SJSA1 (cell line): ENCODE results near the gene SLC35F4. TPM values are rescaled to one million over a fixed set of nuclear protein-coding genes. Genes with fewer than 3 reads are reported as not detected.
"Not testable (repeated sequence)": the region's sequence is repeated elsewhere in the genome, so short reads cannot be mapped to it uniquely, and the experiment has no call there.

Experiments
- DNase-seq, 2 experiments: peaks; one replicate each; pipeline ENCODE4 v3.0.0-alpha.2; 2015 to 2020; ENCODE audit warnings: low spot score in 2 of 2, low read depth in 1 of 2
- H3K27ac ChIP-seq: fragments of 250-450 bp; sonication (Bioruptor Pico); 2 replicates; pipeline ENCODE4 v1.5.1; 2020; ENCODE audit warnings: mild to moderate bottlenecking, moderate library complexity
- H3K27me3 ChIP-seq: fragments of 250-450 bp; sonication (Bioruptor Pico); replicated peaks from 2 replicates; pipeline ENCODE4 v1.5.1; 2020; ENCODE audit warnings: mild to moderate bottlenecking, moderate library complexity
- H3K36me3 ChIP-seq: fragments of 250-450 bp; sonication (Bioruptor Pico); 2 replicates; pipeline ENCODE4 v1.5.1; 2020; ENCODE audit warnings: mild to moderate bottlenecking
- H3K4me1 ChIP-seq: fragments of 250-450 bp; sonication (Bioruptor Pico); replicated peaks from 2 replicates; pipeline ENCODE4 v1.6.1; 2021; ENCODE audit warnings: mild to moderate bottlenecking
- H3K4me3 ChIP-seq: fragments of 250-450 bp; sonication (Bioruptor Pico); 2 replicates; pipeline ENCODE4 v1.5.1; 2020; ENCODE audit warnings: mild to moderate bottlenecking
- H3K9me3 ChIP-seq: fragments of 250-450 bp; sonication (Bioruptor Pico); replicated peaks from 2 replicates; pipeline ENCODE4 v1.5.1; 2020; ENCODE audit warnings: mild to moderate bottlenecking
- total RNA-seq: library from RNA; depleted of rRNA; stranded (reverse); fragments of >200 nt; shearing (Covaris generic); gene quantifications from 2 replicates; pipeline ENCODE4 v1.2.3, GENCODE V29; 2014

SLC35F4 gene
- total RNA-seq, 1 experiment from 2014 or later = not detected

DNA sequence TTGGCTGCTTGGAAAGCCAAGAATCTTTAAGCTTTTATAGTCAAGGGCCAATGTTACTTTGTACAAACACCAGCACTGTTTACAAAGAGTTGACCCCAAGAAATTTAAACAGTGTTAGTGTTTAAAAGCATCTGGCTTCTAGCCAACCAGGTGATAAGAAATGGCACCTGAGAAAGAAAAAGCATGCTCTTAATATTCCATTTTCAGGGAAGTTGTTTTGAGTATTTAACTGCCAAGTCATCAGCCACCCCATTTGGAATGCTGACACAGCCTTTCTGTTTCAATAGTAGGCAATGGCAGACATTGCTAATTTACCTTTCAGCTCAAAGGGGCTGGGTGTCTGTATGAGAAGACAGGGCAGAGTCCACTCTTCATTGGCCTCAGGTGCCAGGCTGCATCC lies 3.7 kb upstream of the SLC35F4 start:
- Histone ChIP-seq H3K4me1 (no peaks in the 10 kb centered on the region), H3K9me3 (no peaks in the 10 kb centered on the region; the same call in 1 of the 2 replicates), H3K27me3 (peaks cover 13% of the 10 kb centered on the region), H3K4me3 (no peak overlapping the region), H3K27ac (no peak overlapping the region), H3K36me3 (no peaks in the 10 kb centered on the region)
- DNase-seq = no peak

DNA sequence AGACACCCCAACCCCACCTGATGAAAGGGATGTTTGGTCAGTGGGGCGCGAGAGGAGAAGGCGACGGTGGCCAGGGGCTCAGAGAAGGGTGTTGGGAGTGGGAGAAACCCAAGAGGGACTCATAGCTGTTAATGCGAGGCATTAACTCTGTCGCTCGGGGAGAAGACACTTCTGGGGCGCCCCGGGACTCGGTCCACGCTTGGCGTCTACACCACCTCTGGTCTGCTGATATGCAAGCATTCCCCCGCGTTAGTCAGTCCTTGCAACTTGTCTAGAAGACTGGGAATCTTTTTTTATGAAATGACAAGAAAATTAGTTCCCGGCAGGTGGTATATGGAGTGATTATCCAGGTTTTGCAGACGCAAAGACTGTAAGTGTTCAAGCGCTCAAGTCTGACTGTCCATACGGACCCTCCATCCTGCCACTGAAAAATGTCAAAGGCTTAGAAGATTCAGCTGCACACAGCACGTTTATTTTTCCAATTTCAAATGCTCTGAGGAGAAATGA lies 360 bp upstream of the SLC35F4 start:
- Histone ChIP-seq H3K27ac (no peak overlapping the region), H3K9me3 (no peaks in the 10 kb centered on the region; the same call in 1 of the 2 replicates), H3K4me3 (no peak overlapping the region), H3K36me3 (no peaks in the 10 kb centered on the region), H3K4me1 (no peaks in the 10 kb centered on the region), H3K27me3 (peaks cover 21% of the 10 kb centered on the region)
- no peak for DNase-seq

DNA sequence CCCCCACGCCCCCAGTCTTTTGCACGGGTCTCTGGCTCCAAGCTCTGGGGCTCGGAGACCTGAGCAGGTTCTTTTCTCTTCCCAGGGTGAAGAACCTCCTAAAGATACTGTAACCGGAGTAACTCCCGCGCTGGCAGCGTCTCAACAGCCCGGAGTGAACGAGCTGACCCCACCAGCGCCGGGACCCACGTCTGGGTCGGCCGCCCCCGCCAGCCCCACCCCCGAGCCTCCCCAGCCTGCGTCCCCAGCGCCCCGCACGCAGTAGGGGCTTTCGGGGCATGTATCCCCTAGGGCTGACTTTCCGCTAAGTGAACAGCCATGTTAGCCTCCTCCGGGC lies 858 bp downstream of the SLC35F4 start:
- H3K27ac ChIP-seq = no peak overlapping the region
- DNase-seq = no peak
- H3K4me3 ChIP-seq = no peak overlapping the region
- H3K27me3 ChIP-seq = peaks cover 21% of the 10 kb centered on the region
- H3K36me3 ChIP-seq = no peaks in the 10 kb centered on the region
- H3K9me3 ChIP-seq = no peaks in the 10 kb centered on the region; the same call in 1 of the 2 replicates
- H3K4me1 ChIP-seq = no peaks in the 10 kb centered on the region

DNA sequence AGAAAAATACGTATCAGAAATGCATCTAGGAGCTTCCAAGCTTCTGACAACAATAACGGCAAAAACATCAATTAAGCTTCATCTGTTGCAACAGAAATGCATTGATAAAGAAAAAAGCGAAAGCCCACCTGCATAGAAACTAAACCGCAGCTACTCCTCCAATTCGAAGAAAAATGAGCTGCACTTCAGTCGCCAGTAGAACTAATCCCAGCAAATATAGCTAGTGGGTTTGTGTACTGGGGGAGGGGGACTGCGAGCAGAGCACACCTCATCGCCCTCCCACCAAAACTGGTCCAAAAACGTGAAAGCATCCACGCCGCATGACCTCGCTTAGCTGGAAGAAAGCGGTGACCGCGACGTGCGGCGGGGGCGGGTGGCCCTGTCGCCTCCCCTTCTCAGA lies 1.2 kb downstream of the SLC35F4 start:
- Histone ChIP-seq H3K27me3 (peaks cover 21% of the 10 kb centered on the region), H3K36me3 (no peaks in the 10 kb centered on the region), H3K4me1 (no peaks in the 10 kb centered on the region), H3K4me3 (no peak overlapping the region), H3K9me3 (no peaks in the 10 kb centered on the region; the same call in 1 of the 2 replicates), H3K27ac (no peak overlapping the region)
- DNase-seq = no peak

DNA sequence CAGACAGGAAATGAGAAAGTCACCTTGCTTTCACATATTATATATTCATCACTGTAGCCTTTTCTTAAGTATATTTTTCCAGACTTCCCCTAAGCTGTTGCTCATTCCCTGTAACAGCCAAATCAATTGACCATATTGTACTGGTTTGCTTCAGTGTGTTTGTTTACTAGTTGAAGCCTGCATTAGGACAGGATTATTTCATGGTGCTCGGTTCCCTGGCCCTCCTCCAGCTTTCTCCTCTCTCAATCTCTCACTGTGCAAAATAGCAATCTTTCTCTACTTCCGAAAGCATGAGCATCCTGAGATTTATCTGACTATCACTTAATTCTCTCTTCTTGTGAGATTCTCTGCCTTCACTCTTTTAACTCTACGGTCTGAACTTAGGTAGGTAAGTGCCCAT lies 2.4 kb downstream of the SLC35F4 start:
- Histone ChIP-seq H3K27me3 (peaks cover 21% of the 10 kb centered on the region), H3K27ac (no peak overlapping the region), H3K36me3 (no peaks in the 10 kb centered on the region), H3K9me3 (no peaks in the 10 kb centered on the region; the same call in 1 of the 2 replicates), H3K4me3 (no peak overlapping the region), H3K4me1 (no peaks in the 10 kb centered on the region)
- no peak for DNase-seq

DNA sequence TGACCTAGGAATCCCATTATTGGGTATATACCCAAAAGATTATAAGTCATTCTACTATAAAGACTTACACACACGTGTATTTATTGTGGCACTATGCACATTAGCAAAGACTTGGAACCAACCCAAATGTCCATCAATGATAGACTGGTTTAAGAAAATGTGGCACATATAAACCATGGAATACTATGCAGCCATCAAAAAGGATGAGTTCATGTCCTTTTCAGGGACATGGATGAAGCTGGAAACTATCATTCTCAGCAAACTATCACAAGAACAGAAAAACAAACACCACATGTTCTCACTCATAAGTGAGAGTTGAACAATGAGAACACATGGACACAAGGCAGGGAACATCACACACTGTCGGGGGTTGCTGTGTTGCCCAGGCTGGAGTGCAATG lies 10.2 kb downstream of the SLC35F4 start:
- not testable (repeated sequence) for H3K9me3 ChIP-seq, H3K27ac ChIP-seq, H3K27me3 ChIP-seq, H3K4me3 ChIP-seq, DNase-seq, H3K36me3 ChIP-seq, H3K4me1 ChIP-seq

DNA sequence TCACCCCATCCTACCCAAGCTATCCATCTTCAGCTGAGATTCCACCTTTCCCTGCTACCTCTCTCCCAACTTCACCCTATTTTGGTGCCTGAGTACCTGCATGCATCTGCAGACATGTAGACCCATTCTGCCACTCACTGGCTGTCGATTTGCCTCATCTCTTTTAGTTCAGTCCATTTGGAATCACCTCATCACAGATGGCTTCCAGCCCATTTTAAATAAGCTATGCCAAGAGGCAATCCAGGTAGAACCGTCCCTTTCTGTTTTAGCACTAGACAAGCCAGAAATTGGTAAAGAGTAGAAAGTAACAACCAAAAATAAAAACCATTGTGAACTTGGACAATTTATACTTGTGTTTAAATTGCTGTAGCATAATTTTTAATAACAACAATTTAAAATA lies 11.3 kb downstream of the SLC35F4 start:
- DNase-seq = no peak
- H3K4me3 ChIP-seq = no peak overlapping the region
- no peaks in the 10 kb centered on the region for H3K27me3 ChIP-seq
- H3K4me1 ChIP-seq = no peaks in the 10 kb centered on the region
- no peak overlapping the region for H3K27ac ChIP-seq
- no peaks in the 10 kb centered on the region for H3K9me3 ChIP-seq
- no peaks in the 10 kb centered on the region for H3K36me3 ChIP-seq

DNA sequence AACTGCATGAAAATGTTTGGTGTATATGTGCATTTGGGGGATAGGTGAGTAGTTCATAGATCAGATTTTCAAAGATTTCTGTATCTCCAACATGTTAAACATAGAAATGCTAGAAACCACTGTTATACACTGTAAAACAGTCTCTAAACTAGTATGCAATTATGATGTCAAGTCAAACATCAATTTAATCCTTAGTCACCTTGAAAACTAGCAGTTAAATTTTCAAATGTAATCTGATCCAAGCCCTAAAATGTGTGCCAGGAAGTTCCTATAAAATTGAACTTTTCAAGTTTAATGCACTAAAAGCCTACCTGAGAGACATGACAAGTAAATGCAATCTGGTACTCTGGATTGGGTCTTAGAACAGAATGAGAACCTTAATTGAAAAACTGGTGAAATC lies 14.5 kb downstream of the SLC35F4 start:
- Histone ChIP-seq H3K4me1 (no peaks in the 10 kb centered on the region), H3K4me3 (no peak overlapping the region), H3K9me3 (no peaks in the 10 kb centered on the region), H3K36me3 (no peaks in the 10 kb centered on the region), H3K27me3 (no peaks in the 10 kb centered on the region), H3K27ac (no peak overlapping the region)
- no peak for DNase-seq

DNA sequence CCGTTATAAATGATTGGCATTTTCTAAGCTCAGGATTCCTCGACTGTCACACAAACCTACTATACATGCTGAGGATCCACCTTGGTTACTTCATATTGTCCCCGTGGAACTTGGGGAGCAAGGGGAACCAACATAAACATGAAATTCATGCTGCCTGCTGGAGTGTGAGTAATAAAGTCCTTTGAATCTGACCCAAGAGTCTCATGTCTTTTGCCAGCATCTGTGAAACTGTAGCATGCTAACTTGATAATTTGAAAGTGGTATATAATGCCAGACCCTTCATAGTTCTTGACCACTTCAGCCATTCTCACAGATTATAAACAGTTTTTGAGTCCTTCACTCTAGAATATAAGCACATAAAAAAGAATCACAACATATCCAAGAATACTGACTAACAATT lies 17.1 kb downstream of the SLC35F4 start:
- no peak overlapping the region for H3K27ac ChIP-seq

DNA sequence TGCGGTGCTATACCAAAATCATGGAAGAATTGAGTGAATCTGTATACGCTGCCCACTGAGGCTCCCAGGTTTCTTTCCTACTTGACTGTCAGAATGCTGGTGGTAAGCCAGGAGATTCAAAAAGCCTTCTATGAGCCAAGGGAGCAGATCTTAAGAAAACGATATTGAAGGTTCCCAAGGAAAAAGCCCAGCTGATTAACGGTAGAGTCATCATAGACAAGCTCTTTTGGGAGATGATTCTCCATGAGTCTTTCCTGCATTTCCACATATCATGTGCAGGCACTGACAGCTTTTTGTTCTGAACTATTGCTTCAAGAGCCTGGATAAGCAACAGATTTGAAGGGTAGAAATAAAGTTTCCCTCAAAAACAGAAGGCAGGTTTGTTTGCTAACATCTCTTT lies 17.5 kb downstream of the SLC35F4 start:
- Histone ChIP-seq H3K4me1 (no peaks in the 10 kb centered on the region), H3K9me3 (no peaks in the 10 kb centered on the region), H3K36me3 (no peaks in the 10 kb centered on the region), H3K4me3 (no peak overlapping the region), H3K27me3 (0 out of 2 replicates have a peak, but pooled peaks cover 3% of the 10 kb centered on the region), H3K27ac (no peak overlapping the region)
- no peak for DNase-seq

More for the DNA sequence above, 17.1 kb downstream of the SLC35F4 start:
- DNase-seq = no peak
- no peaks in the 10 kb centered on the region for H3K4me1 ChIP-seq
- no peaks in the 10 kb centered on the region for H3K36me3 ChIP-seq
- H3K4me3 ChIP-seq = no peak overlapping the region
- H3K27me3 ChIP-seq = 0 out of 2 replicates have a peak, but pooled peaks cover 3% of the 10 kb centered on the region
- no peaks in the 10 kb centered on the region for H3K9me3 ChIP-seq

DNA sequence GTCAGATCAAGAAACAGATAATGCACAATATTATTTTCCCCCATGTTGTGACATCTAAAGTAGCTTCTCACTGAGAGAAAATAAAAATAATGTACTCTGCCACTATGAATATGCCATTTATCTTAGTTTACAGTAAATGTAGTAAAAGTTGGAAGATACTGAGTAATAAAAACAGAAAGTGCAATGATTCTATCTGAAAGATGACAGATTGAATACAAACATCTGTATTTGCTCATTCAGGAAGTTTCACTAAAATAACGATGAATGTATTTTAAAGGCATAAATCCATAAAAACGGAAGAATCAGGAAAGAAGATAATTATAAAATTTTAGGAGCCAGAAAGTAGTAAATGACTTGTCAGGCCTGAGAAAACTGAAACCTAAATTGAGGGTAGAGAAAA lies 18.2 kb downstream of the SLC35F4 start:
- Histone ChIP-seq H3K27me3 (0 out of 2 replicates have a peak, but pooled peaks cover 3% of the 10 kb centered on the region), H3K4me1 (no peaks in the 10 kb centered on the region), H3K36me3 (no peaks in the 10 kb centered on the region), H3K9me3 (no peaks in the 10 kb centered on the region), H3K27ac (no peak overlapping the region), H3K4me3 (no peak overlapping the region)
- no peak for DNase-seq

DNA sequence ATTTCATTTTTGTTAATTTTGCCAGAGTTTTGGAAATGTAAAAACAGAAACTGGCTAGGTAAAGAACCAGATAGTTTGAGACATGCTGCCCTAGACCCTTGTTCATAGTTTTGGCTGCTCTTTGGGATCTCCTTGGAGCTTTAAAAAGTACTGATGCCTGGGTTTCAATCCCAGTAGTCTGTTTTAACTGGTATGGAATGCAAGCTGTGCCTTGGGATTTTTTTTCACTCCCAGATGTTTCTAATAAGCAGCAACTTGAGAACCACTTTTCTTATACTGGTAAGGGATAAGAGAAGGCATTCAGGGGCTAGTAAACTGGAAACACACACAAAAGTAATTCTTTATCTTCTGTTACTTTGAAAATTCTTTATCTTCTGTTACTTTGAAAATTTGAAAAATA lies 18.8 kb downstream of the SLC35F4 start:
- Histone ChIP-seq H3K36me3 (no peaks in the 10 kb centered on the region), H3K27me3 (0 out of 2 replicates have a peak, but pooled peaks cover 3% of the 10 kb centered on the region), H3K4me1 (no peaks in the 10 kb centered on the region), H3K9me3 (no peaks in the 10 kb centered on the region), H3K27ac (no peak overlapping the region), H3K4me3 (no peak overlapping the region)
- no peak for DNase-seq

DNA sequence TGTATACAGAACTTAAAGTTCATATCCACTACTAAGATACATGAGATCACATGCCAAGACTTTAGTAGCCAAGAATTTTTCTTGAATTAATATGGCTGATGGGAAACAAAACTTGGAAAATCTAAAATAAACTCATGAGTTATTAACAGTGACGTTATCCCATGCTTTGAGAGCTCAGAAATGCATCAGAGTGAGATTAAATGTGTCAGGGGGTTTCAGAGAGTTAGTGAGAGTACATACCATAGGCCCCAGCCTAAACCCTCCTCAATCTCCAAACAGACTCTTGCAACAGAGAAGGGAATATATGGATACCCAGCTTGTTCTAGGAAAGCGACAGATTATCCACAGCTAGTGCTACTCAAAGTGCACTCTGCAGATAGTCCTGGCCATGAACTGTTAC lies 19.3 kb downstream of the SLC35F4 start:
- H3K27me3 ChIP-seq = 0 out of 2 replicates have a peak, but pooled peaks cover 3% of the 10 kb centered on the region
- no peak overlapping the region for H3K4me3 ChIP-seq
- no peak overlapping the region for H3K27ac ChIP-seq
- no peaks in the 10 kb centered on the region for H3K4me1 ChIP-seq
- no peaks in the 10 kb centered on the region for H3K36me3 ChIP-seq
- no peak for DNase-seq
- H3K9me3 ChIP-seq = no peaks in the 10 kb centered on the region

DNA sequence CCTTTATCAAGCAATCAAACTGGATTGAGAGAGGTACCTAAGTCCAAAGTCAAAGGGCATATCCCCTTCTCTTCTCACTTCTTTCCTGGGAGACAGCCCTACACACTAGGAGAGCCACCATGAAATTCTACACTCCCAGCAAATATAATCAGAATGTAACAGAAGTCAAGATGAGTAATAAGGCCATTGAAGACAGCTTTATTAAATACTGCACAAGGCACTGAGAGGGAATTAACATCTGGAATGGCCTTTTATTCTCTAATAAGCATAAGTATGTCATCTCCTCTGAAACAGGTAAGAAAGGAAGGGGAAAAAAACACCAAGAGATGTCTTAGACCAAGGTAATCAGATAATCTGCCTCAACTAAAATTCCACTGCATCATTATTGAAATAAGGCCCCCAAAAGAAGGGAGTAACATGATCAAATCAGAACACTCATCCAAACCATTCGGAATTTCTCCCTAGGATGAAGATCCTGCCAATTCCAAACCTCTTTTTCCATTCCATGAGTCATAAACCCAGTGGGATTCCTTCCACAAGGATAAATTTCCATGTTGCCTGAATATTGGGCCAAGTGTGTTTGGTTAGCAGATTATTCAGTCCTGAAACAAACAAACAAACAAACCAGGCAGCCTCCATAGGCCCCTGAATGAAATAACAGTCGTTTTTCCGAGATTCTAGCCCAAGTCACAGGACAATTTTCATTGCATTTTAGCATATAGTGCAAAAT lies 19.9 kb downstream of the SLC35F4 start:
- H3K27me3 ChIP-seq = 0 out of 2 replicates have a peak, but pooled peaks cover 3% of the 10 kb centered on the region
- no peak overlapping the region for H3K27ac ChIP-seq
- no peaks in the 10 kb centered on the region for H3K4me1 ChIP-seq
- no peak for DNase-seq
- H3K4me3 ChIP-seq = no peak overlapping the region
- H3K9me3 ChIP-seq = no peaks in the 10 kb centered on the region
- no peaks in the 10 kb centered on the region for H3K36me3 ChIP-seq
